MM.1S (cell line): ENCODE measurements around the gene TPX2.

Source experiments
- DNase-seq: peaks from one replicate; pipeline ENCODE4 v3.0.0-alpha.2; 2015
- H2AFZ ChIP-seq: fragments of 300-600 bp; sonication (generic); 2 replicates; pipeline ENCODE4 v1.6.0; 2016; ENCODE audit warnings: antibody characterized with exemption, low read length
- H3F3A ChIP-seq: fragments of 300-600 bp; sonication (generic); 2 replicates; pipeline ENCODE4 v1.6.1; 2016; ENCODE audit warnings: mild to moderate bottlenecking, antibody characterized with exemption, low read length, moderate library complexity, mixed read lengths; ENCODE audit not compliant: insufficient read depth
- H3K27ac ChIP-seq: fragments of 300-600 bp; sonication (generic); 2 replicates; pipeline ENCODE4 v1.5.1; 2016; ENCODE audit warnings: mild to moderate bottlenecking, low read length
- H3K27me3 ChIP-seq: fragments of 300-600 bp; sonication (generic); replicated peaks from 2 replicates; pipeline ENCODE4 v1.6.0; 2016; ENCODE audit warnings: low read length; ENCODE audit not compliant: insufficient read depth
- H3K36me3 ChIP-seq: fragments of 300-600 bp; sonication (generic); replicated peaks from 2 replicates; pipeline ENCODE4 v1.6.1; 2016; ENCODE audit warnings: mild to moderate bottlenecking, low read length, mixed read lengths; ENCODE audit not compliant: insufficient read depth
- H3K4me1 ChIP-seq: fragments of 300-600 bp; sonication (generic); 2 replicates; pipeline ENCODE4 v1.6.1; 2016; ENCODE audit warnings: low read length, mixed read lengths
- H3K4me2 ChIP-seq: fragments of 300-600 bp; sonication (generic); 2 replicates; pipeline ENCODE4 v1.6.0; 2016; ENCODE audit warnings: low read depth, low read length
- H3K4me3 ChIP-seq: fragments of 300-600 bp; sonication (generic); 2 replicates; pipeline ENCODE4 v1.5.1; 2016; ENCODE audit warnings: low read length, mixed read lengths
- H3K79me2 ChIP-seq: fragments of 300-600 bp; sonication (generic); 2 replicates; pipeline ENCODE4 v1.6.1; 2016; ENCODE audit warnings: mixed run types, low read length, mixed read lengths
- H3K9ac ChIP-seq: fragments of 300-600 bp; sonication (generic); 2 replicates; pipeline ENCODE4 v1.6.1; 2016; ENCODE audit warnings: low read length, mixed read lengths
- H3K9me2 ChIP-seq: fragments of 300-600 bp; sonication (generic); replicated peaks from 2 replicates; pipeline ENCODE4 v1.6.1; 2016; ENCODE audit warnings: mild to moderate bottlenecking, low read length, mixed read lengths; ENCODE audit not compliant: insufficient read depth
- H3K9me3 ChIP-seq: fragments of 300-600 bp; sonication (generic); replicated peaks from 2 replicates; pipeline ENCODE4 v1.6.1; 2016; ENCODE audit warnings: mild to moderate bottlenecking, low read length, mixed read lengths; ENCODE audit not compliant: insufficient read depth
- H4K20me1 ChIP-seq: fragments of 300-600 bp; sonication (generic); 2 replicates; pipeline ENCODE4 v1.6.1; 2016; ENCODE audit warnings: mild to moderate bottlenecking, low read length, moderate library complexity, mixed read lengths; ENCODE audit not compliant: insufficient read depth
- EZH2 ChIP-seq: fragments of 300-600 bp; sonication (generic); optimal IDR thresholded peaks from 2 replicates; pipeline ENCODE3; 2017; ENCODE audit warnings: low read depth, mild to moderate bottlenecking, antibody characterized with exemption, low read length, mixed read lengths
- EZH2phosphoT487 ChIP-seq: fragments of 300-600 bp; sonication (generic); IDR thresholded peaks from 2 replicates; pipeline ENCODE4 v1.6.1; 2018; ENCODE audit warnings: antibody characterized with exemption, low read length
- TF ChIP-seq, protein P1 (sequence below): fragments of 300-600 bp; sonication (generic); IDR thresholded peaks from 2 replicates; pipeline ENCODE4 v1.5.1; 2016; ENCODE audit warnings: antibody characterized with exemption, low read length, mixed read lengths

TPX2 gene

DNA sequence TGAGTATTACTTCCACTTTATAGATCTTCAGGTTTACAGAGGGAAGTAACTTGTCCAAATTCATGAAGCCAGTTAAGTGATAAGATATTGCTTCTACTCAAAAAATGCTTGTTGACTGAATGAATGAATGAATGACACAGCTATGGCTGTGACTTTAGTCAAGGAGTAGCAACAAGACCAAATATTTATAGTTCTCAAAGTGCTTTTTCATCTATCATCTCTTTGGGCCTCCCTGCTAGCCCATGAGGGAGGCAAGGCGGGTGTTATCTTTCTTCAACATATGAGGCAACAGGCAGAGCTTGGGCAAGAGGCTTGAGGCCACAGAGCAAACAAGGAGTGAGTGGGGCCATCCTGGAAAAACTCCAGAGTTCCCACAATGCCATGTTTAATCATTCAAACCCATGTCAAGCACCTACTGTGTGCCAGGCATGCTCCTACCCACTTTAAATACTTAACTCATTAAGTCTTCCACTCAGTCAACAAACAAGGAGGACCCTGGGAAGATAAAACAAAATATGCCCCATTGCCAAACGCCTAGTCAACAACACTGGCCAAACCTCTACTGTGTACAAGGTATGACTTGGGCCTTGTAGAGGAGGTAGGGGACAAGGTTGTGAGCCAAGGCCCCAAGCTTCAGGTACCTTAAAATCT lies 32.4 kb upstream of the TPX2 start:
- Histone ChIP-seq H3K9me3 (no peaks in the 10 kb centered on the region), H3K4me1 (peaks cover 79% of the 10 kb centered on the region), H3K9me2 (no peaks in the 10 kb centered on the region), H2AFZ (no peak overlapping the region), H3K36me3 (peaks cover 16% of the 10 kb centered on the region), H3K4me3 (no peak overlapping the region; the same call in 1 of the 2 replicates), H3K4me2 (peak overlapping the region; percentile 93), H3F3A (peaks cover 75% of the 10 kb centered on the region), H4K20me1 (no peaks in the 10 kb centered on the region), H3K27ac (peak overlapping the region; percentile 99), H3K79me2 (peaks cover 82% of the 10 kb centered on the region), H3K9ac (peak overlapping the region; percentile 64), H3K27me3 (no peaks in the 10 kb centered on the region)
- no peak for TF ChIP-seq EZH2phosphoT487
- TF ChIP-seq, protein P1, sequence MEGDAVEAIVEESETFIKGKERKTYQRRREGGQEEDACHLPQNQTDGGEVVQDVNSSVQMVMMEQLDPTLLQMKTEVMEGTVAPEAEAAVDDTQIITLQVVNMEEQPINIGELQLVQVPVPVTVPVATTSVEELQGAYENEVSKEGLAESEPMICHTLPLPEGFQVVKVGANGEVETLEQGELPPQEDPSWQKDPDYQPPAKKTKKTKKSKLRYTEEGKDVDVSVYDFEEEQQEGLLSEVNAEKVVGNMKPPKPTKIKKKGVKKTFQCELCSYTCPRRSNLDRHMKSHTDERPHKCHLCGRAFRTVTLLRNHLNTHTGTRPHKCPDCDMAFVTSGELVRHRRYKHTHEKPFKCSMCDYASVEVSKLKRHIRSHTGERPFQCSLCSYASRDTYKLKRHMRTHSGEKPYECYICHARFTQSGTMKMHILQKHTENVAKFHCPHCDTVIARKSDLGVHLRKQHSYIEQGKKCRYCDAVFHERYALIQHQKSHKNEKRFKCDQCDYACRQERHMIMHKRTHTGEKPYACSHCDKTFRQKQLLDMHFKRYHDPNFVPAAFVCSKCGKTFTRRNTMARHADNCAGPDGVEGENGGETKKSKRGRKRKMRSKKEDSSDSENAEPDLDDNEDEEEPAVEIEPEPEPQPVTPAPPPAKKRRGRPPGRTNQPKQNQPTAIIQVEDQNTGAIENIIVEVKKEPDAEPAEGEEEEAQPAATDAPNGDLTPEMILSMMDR, result no peak
- no peak for TF ChIP-seq EZH2
- no peak for DNase-seq

DNA sequence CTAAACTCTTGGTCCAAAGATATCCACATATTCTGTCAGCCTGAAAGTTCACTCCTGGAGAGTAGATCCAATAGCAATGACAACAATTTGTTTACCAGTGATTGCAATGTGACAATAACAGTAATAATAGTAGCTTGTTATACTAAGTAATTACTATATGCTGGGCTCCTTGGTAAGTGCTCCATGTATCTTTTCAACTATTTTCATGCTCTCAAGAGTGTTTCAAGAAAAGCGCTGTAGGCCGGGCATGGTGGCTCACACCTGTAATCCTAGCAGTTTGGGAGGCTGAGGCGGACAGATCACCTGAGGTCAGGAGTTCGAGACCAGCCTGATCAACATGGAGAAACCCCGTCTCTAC lies 31.9 kb upstream of the TPX2 start:
- Histone ChIP-seq H4K20me1 (no peaks in the 10 kb centered on the region), H3K27me3 (no peaks in the 10 kb centered on the region), H3K36me3 (peaks cover 16% of the 10 kb centered on the region), H3K9me2 (no peaks in the 10 kb centered on the region), H3K27ac (peak overlapping the region; percentile 99), H3K9me3 (no peaks in the 10 kb centered on the region), H3K4me3 (no peak overlapping the region), H2AFZ (no peak overlapping the region), H3K9ac (peak overlapping the region; percentile 64; the same call in 1 of the 2 replicates), H3F3A (peaks cover 76% of the 10 kb centered on the region), H3K4me1 (peaks cover 79% of the 10 kb centered on the region), H3K4me2 (peak overlapping the region; percentile 93), H3K79me2 (peaks cover 82% of the 10 kb centered on the region)
- DNase-seq, result no peak
- TF ChIP-seq EZH2phosphoT487 (no peak), EZH2 (no peak)
- TF ChIP-seq, protein P1, result no peak

DNA sequence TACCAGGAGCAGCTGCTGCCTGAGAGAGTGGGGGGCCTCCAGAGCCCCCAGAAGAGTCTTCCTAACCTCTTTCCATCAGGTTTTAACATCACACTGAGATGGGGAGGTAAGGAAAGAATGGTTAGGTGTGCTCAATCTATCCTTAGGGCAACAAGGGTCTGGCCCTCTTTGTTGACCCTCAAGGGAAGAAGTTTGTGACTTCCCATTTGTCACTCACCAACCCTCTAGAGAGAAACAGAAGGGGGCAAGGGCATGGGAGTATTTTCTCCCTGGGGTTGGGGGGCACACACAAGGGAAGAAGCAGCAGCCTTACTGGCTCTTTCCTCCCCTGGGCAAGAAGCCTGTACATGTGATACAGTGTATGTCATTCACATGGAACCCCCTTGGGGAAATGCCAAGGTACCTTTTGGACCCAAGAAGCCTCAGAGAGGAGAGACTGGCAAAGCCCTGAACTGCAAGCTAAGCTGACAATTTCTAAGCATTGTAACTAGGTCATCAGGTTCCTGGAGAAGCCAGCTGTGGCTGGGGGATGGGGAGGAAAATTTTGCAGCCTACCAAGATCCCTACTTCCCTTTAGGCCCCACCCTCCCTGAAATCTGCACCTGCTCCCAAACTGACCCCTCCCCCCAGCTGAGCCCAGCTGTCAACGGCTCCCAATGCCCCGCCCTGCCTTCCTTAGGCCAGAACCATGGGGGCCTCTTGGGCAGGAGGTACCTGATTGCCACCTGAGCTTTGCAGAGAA lies 30.9 kb upstream of the TPX2 start:
- peak overlapping the region; percentile 99 for H3K27ac ChIP-seq
- H3K9me3 ChIP-seq, result no peaks in the 10 kb centered on the region
- H3K27me3 ChIP-seq, result no peaks in the 10 kb centered on the region
- H3K9me2 ChIP-seq, result no peaks in the 10 kb centered on the region
- TF ChIP-seq EZH2phosphoT487 (no peak), EZH2 (no peak)
- TF ChIP-seq, protein P1, result no peak
- peaks cover 85% of the 10 kb centered on the region for H3F3A ChIP-seq
- peak; percentile 92 for DNase-seq
- no peaks in the 10 kb centered on the region for H4K20me1 ChIP-seq
- H3K4me3 ChIP-seq, result peak overlapping the region; percentile 39
- H3K4me2 ChIP-seq, result peak overlapping the region; percentile 93
- H3K79me2 ChIP-seq, result peaks cover 84% of the 10 kb centered on the region
- peaks cover 21% of the 10 kb centered on the region for H3K36me3 ChIP-seq
- H3K9ac ChIP-seq, result peak overlapping the region; percentile 91
- peaks cover 86% of the 10 kb centered on the region for H3K4me1 ChIP-seq
- no peak overlapping the region for H2AFZ ChIP-seq
